ENCODE data around the gene ATP9B.

ATP9B gene

GRCh38 chr18:79427368-79428225 lies 358.4 kb downstream of the ATP9B start:
- DNase-seq (ENCODE audit: low spot score), result no peak

Measured in kidney capillary endothelial cell (primary cell).